Panc1 (cell line): ENCODE measurements around the gene CRTAC1.

Experiments used
- CTCF ChIP-seq: fragments of 450-650 bp; IDR thresholded peaks from 2 replicates; pipeline ENCODE4 v1.5.1; 2017; ENCODE audit warnings: mild to moderate bottlenecking
- POLR2AphosphoS5 ChIP-seq: IDR thresholded peaks from 2 replicates; pipeline ENCODE4 v1.6.1; 2012; ENCODE audit warnings: mild to moderate bottlenecking, low read depth, low read length, moderate library complexity
- REST ChIP-seq, 2 experiments: IDR thresholded peaks; 2 replicates each; pipeline ENCODE4 v1.6.1; 2011 to 2012; ENCODE audit warnings: low read depth in 2 of 2, control low read depth in 1 of 2, low read length in 1 of 2, mild to moderate bottlenecking in 1 of 2, moderate library complexity in 1 of 2; ENCODE audit not compliant: insufficient read depth in 1 of 2
- TCF7L2 ChIP-seq: IDR thresholded peaks from 2 replicates; pipeline ENCODE4 v1.6.1; 2011; ENCODE audit warnings: mild to moderate bottlenecking, low read depth, low read length, inconsistent platforms

GRCh38 chr10:97940534-97940933 is 89.9 kb downstream of the CRTAC1 start:
- TF ChIP-seq CTCF = no peak
- no peak for TF ChIP-seq TCF7L2
- no peak for TF ChIP-seq POLR2AphosphoS5
- no peak for TF ChIP-seq REST (IDR thresholded peaks at IDR 0.05; ENCODE audit: insufficient read depth in 1 of 2, low read depth in 2 of 2, low read length in 1 of 2)
